Calu3 (cell line): ENCODE measurements around the gene GAS7. TPM values are rescaled to one million over a fixed set of nuclear protein-coding genes. Genes with fewer than 3 reads are reported as not detected.

Experiments
- BruUV-seq: library from RNA; stranded (reverse); fragments of 400-500 nt; replicated peaks from 2 replicates; lab custom pipeline; 2021; lab: Mats Ljungman, UMichigan
- CTCF ChIA-PET: fragments of 300-600 bp; sonication (Branson Sonifier 250); formaldehyde crosslinking; loops from one replicate; lab custom pipeline; 2022; ENCODE audit warnings: antibody characterized with exemption; lab: Charles Lee
- DNase-seq: peaks from one replicate; pipeline ENCODE4 v3.0.0; 2022
- H3K27ac Mint-ChIP-seq: one replicate; pipeline ENCODE4 v1.8.0; 2022; ENCODE audit warnings: mixed read lengths; ENCODE audit not compliant: unreplicated experiment
- H3K27me3 Mint-ChIP-seq: one replicate; pipeline ENCODE4 v1.8.0; 2022; ENCODE audit warnings: mixed read lengths; ENCODE audit not compliant: unreplicated experiment
- H3K36me3 Mint-ChIP-seq: one replicate; pipeline ENCODE4 v1.8.0; 2022; ENCODE audit warnings: mild to moderate bottlenecking, moderate library complexity, mixed read lengths; ENCODE audit not compliant: insufficient read depth, unreplicated experiment
- H3K4me1 Mint-ChIP-seq: one replicate; pipeline ENCODE4 v1.8.0; 2022; ENCODE audit warnings: mild to moderate bottlenecking, low read depth, mixed read lengths; ENCODE audit not compliant: unreplicated experiment
- H3K4me3 Mint-ChIP-seq: one replicate; pipeline ENCODE4 v1.8.0; 2022; ENCODE audit warnings: mild to moderate bottlenecking, low read depth, moderate library complexity, mixed read lengths; ENCODE audit not compliant: unreplicated experiment
- H3K9me3 Mint-ChIP-seq: one replicate; pipeline ENCODE4 v1.8.0; 2022; ENCODE audit warnings: low read depth, mixed read lengths; ENCODE audit not compliant: unreplicated experiment
- CTCF ChIP-seq: fragments of 200-600 bp; IDR thresholded peaks from one replicate; pipeline ENCODE4 v1.8.0; 2022; ENCODE audit warnings: antibody characterized with exemption; ENCODE audit not compliant: unreplicated experiment
- intact Hi-C: fragments of 100-400 bp; cut with micrococcal nuclease; formaldehyde crosslinking; loops from one replicate; pipeline ENCODE4 v1.10.0; 2022; ENCODE audit not compliant: unreplicated experiment
- total RNA-seq: library from RNA; stranded (reverse); gene quantifications from 2 replicates; pipeline ENCODE4 v1.2.3, GENCODE V29; 2022

Gene GAS7
- total RNA-seq, 1 experiment from 2014 or later: 0.42 TPM

GRCh38 chr17:10088444-10088843 is 110.0 kb downstream of the GAS7 start:
- CTCF ChIA-PET: no interaction called here
- peaks cover 8% of the 10 kb centered on the region for H3K36me3 Mint-ChIP-seq
- no peak overlapping the region for H3K4me3 Mint-ChIP-seq
- H3K27ac Mint-ChIP-seq: no peak overlapping the region
- intact Hi-C loops: no loop called here
- no TSS peak for BruUV-seq
- H3K27me3 Mint-ChIP-seq: no peaks in the 10 kb centered on the region
- no peak for DNase-seq
- no peaks in the 10 kb centered on the region for H3K9me3 Mint-ChIP-seq
- H3K4me1 Mint-ChIP-seq: peaks cover 16% of the 10 kb centered on the region
- no peak for TF ChIP-seq CTCF

- Mint-ChIP-seq H3K27me3 (no peaks in the 10 kb centered on the region), H3K27ac (no peak overlapping the region), H3K36me3 (peaks cover 8% of the 10 kb centered on the region), H3K4me1 (peaks cover 16% of the 10 kb centered on the region), H3K9me3 (peaks cover 2% of the 10 kb centered on the region), H3K4me3 (no peak overlapping the region)
- BruUV-seq: no TSS peak
- intact Hi-C loops: no loop called here
- DNase-seq: no peak
- no peak for TF ChIP-seq CTCF
- CTCF ChIA-PET: no interaction called here
Measured at GRCh38 chr17:10087355-10087754, 111.1 kb downstream of the GAS7 start.

GRCh38 chr17:10083864-10084263 is 114.5 kb downstream of the GAS7 start:
- H3K27me3 Mint-ChIP-seq: no peaks in the 10 kb centered on the region
- H3K9me3 Mint-ChIP-seq: peaks cover 6% of the 10 kb centered on the region
- no TSS peak for BruUV-seq
- peaks cover 16% of the 10 kb centered on the region for H3K4me1 Mint-ChIP-seq
- no peak overlapping the region for H3K27ac Mint-ChIP-seq
- TF ChIP-seq CTCF: no peak
- no peak for DNase-seq
- CTCF ChIA-PET: no interaction called here
- intact Hi-C loops: no loop called here
- H3K4me3 Mint-ChIP-seq: no peak overlapping the region
- H3K36me3 Mint-ChIP-seq: peaks cover 8% of the 10 kb centered on the region

GRCh38 chr17:10082795-10083194 is 115.6 kb downstream of the GAS7 start:
- intact Hi-C loops: no loop called here
- Mint-ChIP-seq H3K9me3 (peaks cover 9% of the 10 kb centered on the region), H3K27ac (no peak overlapping the region), H3K27me3 (no peaks in the 10 kb centered on the region), H3K4me1 (peaks cover 16% of the 10 kb centered on the region), H3K4me3 (no peak overlapping the region), H3K36me3 (peaks cover 8% of the 10 kb centered on the region)
- BruUV-seq: no TSS peak
- DNase-seq: no peak
- TF ChIP-seq CTCF: no peak
- CTCF ChIA-PET: no interaction called here
